T1000 (cell line): ENCODE data around the gene MMADHC.
"Not testable (repeated sequence)": the region's sequence is repeated elsewhere in the genome, so short reads cannot be mapped to it uniquely, and the experiment has no call there.

ENCODE experiments used
- DNase-seq: peaks from one replicate; lab custom pipeline; 2025; ENCODE audit warnings: mixed read lengths; lab: John Stamatoyannopoulos, UW

Gene MMADHC

GRCh38 chr2:149595056-149595963, 7.7 kb upstream of the MMADHC start:
- DNase-seq = no peak

- no peak for DNase-seq
Observed at GRCh38 chr2:149594411-149594810, 6.8 kb upstream of the MMADHC start.

- no peak for DNase-seq
Observed at GRCh38 chr2:149587950-149588487, 444 bp upstream of the MMADHC start.

GRCh38 chr2:149586898-149587219, 716 bp downstream of the MMADHC start:
- no peak for DNase-seq

- no peak for DNase-seq
Observed at GRCh38 chr2:149586063-149586462, 1.5 kb downstream of the MMADHC start.

GRCh38 chr2:149585166-149585885, 2.2 kb downstream of the MMADHC start:
- no peak for DNase-seq

GRCh38 chr2:149579972-149580882, 7.3 kb downstream of the MMADHC start:
- DNase-seq = no peak

- no peak for DNase-seq
Observed at GRCh38 chr2:149577269-149577668, 10.3 kb downstream of the MMADHC start.

GRCh38 chr2:149575752-149576151, 11.8 kb downstream of the MMADHC start:
- DNase-seq = no peak

GRCh38 chr2:149575277-149575676, 12.3 kb downstream of the MMADHC start:
- DNase-seq = no peak

- DNase-seq = no peak
Observed at GRCh38 chr2:149573760-149574159, 13.8 kb downstream of the MMADHC start.

GRCh38 chr2:149572102-149572953, 15.2 kb downstream of the MMADHC start:
- DNase-seq = no peak

GRCh38 chr2:149568138-149568537, 19.4 kb downstream of the MMADHC start:
- no peak for DNase-seq

GRCh38 chr2:149566652-149567051, 20.9 kb downstream of the MMADHC start:
- no peak for DNase-seq

- not testable (repeated sequence) for DNase-seq
Observed at GRCh38 chr2:149565625-149566024, 21.9 kb downstream of the MMADHC start.

GRCh38 chr2:149564983-149565382, 22.6 kb downstream of the MMADHC start:
- DNase-seq = no peak

- no peak for DNase-seq
Observed at GRCh38 chr2:149564097-149564496, 23.5 kb downstream of the MMADHC start.

- DNase-seq = peak; percentile 7
Observed at GRCh38 chr2:149562324-149562723, 25.3 kb downstream of the MMADHC start.

GRCh38 chr2:149561309-149561926, 26.2 kb downstream of the MMADHC start:
- DNase-seq = no peak

GRCh38 chr2:149559341-149560068, 28.1 kb downstream of the MMADHC start:
- DNase-seq = no peak
